Thoracic aorta (tissue), 2 donors: ENCODE results near the gene UBA1. TPM values are rescaled to one million over a fixed set of nuclear protein-coding genes. Genes with fewer than 3 reads are reported as not detected.
A peak's percentile ranks its signal among the peaks of the same experiment; 100 is the strongest.

Experiments
- ATAC-seq: fragments of 150-250 bp; one replicate; pipeline ENCODE4 v1.8.0; 2017; ENCODE audit warnings: low read depth; ENCODE audit not compliant: insufficient number of reproducible peaks, low FRiP score
- DNase-seq: peaks from one replicate; pipeline ENCODE4 v3.0.0-alpha.2; 2020; ENCODE audit warnings: low spot score
- H3K27ac ChIP-seq, 2 donors: fragments of 200-600 bp; sonication (generic); 1 replicate in 1 of 2; 2 replicates in 1 of 2; pipeline ENCODE4 v1.5.1; 2016; ENCODE audit warnings: mild to moderate bottlenecking in 2 of 2, moderate library complexity in 2 of 2
- H3K27me3 ChIP-seq: fragments of 200-600 bp; sonication (generic); replicated peaks from 2 replicates; pipeline ENCODE4 v1.6.0; 2016; ENCODE audit warnings: mild to moderate bottlenecking; ENCODE audit not compliant: insufficient read depth
- H3K36me3 ChIP-seq: fragments of 200-600 bp; sonication (generic); one replicate; pipeline ENCODE4 v1.5.1; 2016
- H3K4me1 ChIP-seq, 2 donors: fragments of 200-600 bp; sonication (generic); 1 replicate in 1 of 2; 2 replicates in 1 of 2; pipeline versions ENCODE4 v1.5.1 to v1.6.0; 2016; ENCODE audit warnings: low read depth in 2 of 2, mild to moderate bottlenecking in 1 of 2; ENCODE audit not compliant: control insufficient read depth in 1 of 2
- H3K4me3 ChIP-seq: fragments of 200-600 bp; sonication (generic); 2 replicates; pipeline ENCODE4 v1.5.1; 2016; ENCODE audit warnings: mild to moderate bottlenecking
- H3K9me3 ChIP-seq: fragments of 200-600 bp; sonication (generic); 2 replicates; pipeline ENCODE4 v1.5.1; 2016
- total RNA-seq, 2 donors: library from RNA; depleted of rRNA; stranded (reverse); fragments of >200 nt; gene quantifications; one replicate each; pipeline versions ENCODE4 v1.1.0 to v1.2.3, GENCODE V29; 2016
- TF ChIP-seq, protein P1 (sequence below): fragments of 200-600 bp; sonication (generic); IDR thresholded peaks from one replicate; pipeline ENCODE4 v1.5.1; 2019; ENCODE audit warnings: antibody characterized with exemption

Gene UBA1
- total RNA-seq, 2 donors from 2014 or later = 132 to 133 TPM

DNA sequence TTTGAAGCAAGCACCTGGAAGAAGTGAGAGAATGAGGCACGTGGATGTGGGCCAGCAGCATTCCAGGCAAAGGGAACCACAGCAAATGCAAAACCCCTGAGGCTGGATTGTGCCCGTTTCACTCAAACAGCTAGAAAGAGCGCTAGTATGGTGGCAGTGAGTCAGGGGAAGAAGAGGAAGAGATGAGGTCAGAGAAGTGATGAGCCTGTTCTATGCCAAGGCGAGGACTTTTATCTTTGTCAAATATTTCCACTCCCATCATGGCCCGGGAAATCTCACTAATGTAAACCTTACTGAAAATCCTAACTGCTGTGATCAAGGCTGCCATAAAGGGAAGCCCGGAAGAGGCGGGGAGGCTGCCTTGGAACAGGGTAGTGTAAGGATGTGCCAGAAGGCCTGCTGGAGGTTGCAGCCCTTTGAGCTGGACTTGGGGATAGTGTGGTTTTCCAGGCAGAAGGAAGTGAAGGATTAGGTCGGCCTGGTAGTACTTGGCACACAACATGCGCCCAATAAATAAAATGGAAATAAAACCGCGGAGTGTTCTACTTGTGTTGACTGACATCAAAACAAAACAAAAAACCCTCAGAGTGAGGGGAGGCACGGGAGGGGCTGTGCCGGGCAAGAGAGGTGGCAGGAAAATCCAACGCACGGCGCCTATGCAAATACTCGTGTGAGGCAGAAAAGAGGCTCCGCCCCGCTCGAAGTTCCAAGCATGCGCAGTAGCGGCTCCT, 23.7 kb downstream of the UBA1 start:
- Histone ChIP-seq H3K27ac (peak overlapping the region; percentile 79 to 92), H3K36me3 (peaks cover 17% of the 10 kb centered on the region), H3K9me3 (no peaks in the 10 kb centered on the region), H3K4me3 (peak overlapping the region; percentile 65), H3K4me1 (peaks cover 4 to 26% of the 10 kb centered on the region in 2 donors), H3K27me3 (no peaks in the 10 kb centered on the region)
- TF ChIP-seq, protein P1, sequence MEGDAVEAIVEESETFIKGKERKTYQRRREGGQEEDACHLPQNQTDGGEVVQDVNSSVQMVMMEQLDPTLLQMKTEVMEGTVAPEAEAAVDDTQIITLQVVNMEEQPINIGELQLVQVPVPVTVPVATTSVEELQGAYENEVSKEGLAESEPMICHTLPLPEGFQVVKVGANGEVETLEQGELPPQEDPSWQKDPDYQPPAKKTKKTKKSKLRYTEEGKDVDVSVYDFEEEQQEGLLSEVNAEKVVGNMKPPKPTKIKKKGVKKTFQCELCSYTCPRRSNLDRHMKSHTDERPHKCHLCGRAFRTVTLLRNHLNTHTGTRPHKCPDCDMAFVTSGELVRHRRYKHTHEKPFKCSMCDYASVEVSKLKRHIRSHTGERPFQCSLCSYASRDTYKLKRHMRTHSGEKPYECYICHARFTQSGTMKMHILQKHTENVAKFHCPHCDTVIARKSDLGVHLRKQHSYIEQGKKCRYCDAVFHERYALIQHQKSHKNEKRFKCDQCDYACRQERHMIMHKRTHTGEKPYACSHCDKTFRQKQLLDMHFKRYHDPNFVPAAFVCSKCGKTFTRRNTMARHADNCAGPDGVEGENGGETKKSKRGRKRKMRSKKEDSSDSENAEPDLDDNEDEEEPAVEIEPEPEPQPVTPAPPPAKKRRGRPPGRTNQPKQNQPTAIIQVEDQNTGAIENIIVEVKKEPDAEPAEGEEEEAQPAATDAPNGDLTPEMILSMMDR = no peak
- ATAC-seq = peak; percentile 21
- DNase-seq = no peak

DNA sequence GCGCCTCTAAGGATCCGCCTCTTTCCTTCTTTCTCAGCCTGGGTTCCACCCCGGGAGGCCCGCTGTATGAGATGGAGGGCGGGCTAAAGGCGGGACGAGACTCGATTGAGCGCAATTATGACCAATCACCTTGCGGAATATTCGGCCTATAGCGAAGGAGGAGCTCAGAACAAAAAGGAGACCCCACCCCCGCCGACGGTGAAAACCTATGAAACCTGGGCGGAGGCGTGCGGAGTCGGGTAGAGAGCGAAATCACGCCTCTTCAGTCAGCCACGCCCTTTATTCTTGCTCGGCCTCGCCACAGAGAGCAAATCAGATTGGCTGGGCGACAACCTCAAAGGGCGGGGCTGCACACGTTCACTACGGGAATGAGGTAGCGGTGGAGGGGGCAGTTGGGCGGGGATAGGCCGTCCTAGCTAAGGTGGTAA, 24.2 kb downstream of the UBA1 start:
- Histone ChIP-seq H3K27ac (peak overlapping the region; percentile 92 to 96), H3K9me3 (no peaks in the 10 kb centered on the region), H3K4me3 (peak overlapping the region; percentile 81), H3K27me3 (no peaks in the 10 kb centered on the region), H3K36me3 (peaks cover 16% of the 10 kb centered on the region), H3K4me1 (peaks cover 4 to 26% of the 10 kb centered on the region in 2 donors)
- TF ChIP-seq, protein P1 = no peak
- DNase-seq = peak; percentile 92
- ATAC-seq = peak; percentile 92

DNA sequence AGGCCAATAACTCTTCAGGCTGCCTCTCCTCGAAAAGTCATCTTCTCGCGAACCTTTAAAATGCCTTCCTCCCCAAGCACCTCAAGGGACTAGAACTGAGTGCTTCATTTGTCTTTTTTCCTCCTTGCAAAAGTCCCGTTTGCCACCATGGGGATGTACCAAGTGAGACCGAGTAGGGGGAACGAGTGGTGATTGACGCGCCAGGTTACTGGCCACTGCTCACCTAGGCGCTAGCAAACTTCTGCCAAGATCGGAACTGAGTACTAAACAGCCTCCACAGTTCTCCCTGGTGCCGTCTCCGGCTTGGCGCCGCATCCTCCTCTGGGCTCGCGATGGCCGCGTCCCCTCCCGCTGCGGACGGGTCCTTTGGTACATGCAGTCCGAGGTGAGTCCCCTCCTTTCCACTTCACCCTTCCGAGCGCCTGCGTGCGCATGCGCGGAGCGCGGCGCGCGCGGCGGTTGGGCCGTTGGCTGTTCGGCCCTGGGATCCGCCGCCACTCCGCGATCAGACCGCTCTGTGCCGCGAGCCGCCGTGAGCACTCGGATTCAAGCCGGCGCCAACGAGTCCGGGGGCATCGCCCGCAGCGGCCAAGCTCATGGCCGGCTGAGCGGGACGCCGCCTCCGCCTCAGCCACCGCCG, 24.8 kb downstream of the UBA1 start, which contains the start of gene CDK16:
CDK16 (plus strand) TSS at position 402 of the 640 bp plus-strand sequence. CDS start 4,877 bp downstream, outside the sequence.
- peaks cover 16% of the 10 kb centered on the region for H3K36me3 ChIP-seq
- DNase-seq (no peak), ATAC-seq (peak; percentile 34)
- H3K27ac ChIP-seq = peak within 1 kb of the TSS; percentile 92 to 96
- H3K27me3 ChIP-seq = no peaks in the 10 kb centered on the region
- no peaks in the 10 kb centered on the region for H3K9me3 ChIP-seq
- TF ChIP-seq, protein P1 = no peak
- peaks cover 4 to 26% of the 10 kb centered on the region in 2 donors for H3K4me1 ChIP-seq
- H3K4me3 ChIP-seq = peak within 1 kb of the TSS; percentile 81

DNA sequence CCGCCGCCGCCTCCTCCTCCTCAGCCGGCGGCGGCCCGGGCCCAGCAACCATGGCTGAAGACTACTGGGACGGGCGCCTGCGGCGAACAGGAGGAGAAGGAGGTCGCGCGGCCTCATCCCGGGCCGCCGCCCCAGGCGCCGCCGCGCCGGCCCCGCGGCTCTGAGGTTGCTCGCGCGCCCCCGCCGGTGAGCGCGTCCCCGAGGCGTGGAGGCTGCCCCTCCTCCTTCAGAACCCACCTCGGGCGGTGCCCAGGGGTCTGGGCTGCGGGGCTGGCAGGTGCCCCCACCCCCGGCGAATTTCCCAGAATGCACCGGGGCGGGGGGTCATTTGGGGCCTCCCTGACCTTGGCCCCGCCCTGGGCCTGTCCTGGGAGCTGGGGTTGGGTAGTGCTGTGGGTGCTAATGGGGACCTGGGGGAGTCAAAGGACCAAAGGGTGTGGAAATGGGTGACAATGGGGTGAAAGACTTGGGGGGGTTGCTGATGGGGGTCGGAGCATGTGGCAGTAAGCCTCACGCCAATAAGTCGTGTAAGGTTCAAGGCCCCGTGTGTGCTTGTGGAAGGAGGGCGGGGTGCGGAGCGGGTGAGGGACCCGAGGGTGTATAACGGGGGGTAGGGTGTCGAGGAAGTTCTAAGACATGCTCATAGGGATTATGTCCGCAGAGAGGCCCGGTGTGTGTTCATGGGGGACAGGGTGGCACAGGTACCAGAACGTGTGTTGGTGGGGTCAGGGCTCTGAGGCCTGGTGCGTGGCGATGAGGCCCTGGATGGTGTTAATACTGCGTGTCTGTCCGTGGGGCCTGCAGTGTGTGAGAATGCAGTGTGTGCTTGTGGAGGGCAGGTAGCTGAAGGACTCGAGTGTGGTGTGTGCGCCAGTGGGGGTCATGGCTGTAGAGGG, 25.5 kb downstream of the UBA1 start:
- no peaks in the 10 kb centered on the region for H3K9me3 ChIP-seq
- no peaks in the 10 kb centered on the region for H3K27me3 ChIP-seq
- H3K36me3 ChIP-seq = peaks cover 12% of the 10 kb centered on the region
- H3K27ac ChIP-seq = peak overlapping the region; percentile 92 to 96
- peak overlapping the region; percentile 81 for H3K4me3 ChIP-seq
- no peak for ATAC-seq
- DNase-seq = no peak
- H3K4me1 ChIP-seq = peaks cover 4 to 26% of the 10 kb centered on the region in 2 donors
- TF ChIP-seq, protein P1 = no peak
